LNCAP (cell line): ENCODE results near the gene FKBP14.

Source experiments
- TF ChIP-seq, protein P1 (sequence below): fragments of 450-650 bp; IDR thresholded peaks from 2 replicates; pipeline ENCODE4 v1.5.1; 2017; ENCODE audit warnings: mild to moderate bottlenecking

The FKBP14 gene

DNA sequence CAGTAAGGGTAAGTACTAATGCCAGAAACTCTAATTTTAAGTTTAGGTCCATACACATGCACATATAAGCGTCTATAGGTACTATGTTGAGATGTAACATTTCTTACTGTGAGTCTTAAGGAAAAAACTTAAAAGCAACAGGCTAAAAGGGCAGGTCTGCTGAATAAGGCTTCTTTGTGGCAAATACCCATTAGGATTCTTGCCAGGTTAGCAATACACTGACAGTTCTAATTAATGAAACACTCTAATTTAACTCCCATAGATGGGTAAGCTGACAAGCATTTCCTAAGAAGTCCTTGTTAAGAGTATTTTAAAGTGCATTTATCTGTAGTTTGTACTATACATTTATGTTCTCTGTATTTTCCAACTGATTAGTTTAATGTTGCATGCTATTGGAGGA lies 50.9 kb downstream of the FKBP14 start:
- TF ChIP-seq, protein P1, sequence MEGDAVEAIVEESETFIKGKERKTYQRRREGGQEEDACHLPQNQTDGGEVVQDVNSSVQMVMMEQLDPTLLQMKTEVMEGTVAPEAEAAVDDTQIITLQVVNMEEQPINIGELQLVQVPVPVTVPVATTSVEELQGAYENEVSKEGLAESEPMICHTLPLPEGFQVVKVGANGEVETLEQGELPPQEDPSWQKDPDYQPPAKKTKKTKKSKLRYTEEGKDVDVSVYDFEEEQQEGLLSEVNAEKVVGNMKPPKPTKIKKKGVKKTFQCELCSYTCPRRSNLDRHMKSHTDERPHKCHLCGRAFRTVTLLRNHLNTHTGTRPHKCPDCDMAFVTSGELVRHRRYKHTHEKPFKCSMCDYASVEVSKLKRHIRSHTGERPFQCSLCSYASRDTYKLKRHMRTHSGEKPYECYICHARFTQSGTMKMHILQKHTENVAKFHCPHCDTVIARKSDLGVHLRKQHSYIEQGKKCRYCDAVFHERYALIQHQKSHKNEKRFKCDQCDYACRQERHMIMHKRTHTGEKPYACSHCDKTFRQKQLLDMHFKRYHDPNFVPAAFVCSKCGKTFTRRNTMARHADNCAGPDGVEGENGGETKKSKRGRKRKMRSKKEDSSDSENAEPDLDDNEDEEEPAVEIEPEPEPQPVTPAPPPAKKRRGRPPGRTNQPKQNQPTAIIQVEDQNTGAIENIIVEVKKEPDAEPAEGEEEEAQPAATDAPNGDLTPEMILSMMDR: no peak

DNA sequence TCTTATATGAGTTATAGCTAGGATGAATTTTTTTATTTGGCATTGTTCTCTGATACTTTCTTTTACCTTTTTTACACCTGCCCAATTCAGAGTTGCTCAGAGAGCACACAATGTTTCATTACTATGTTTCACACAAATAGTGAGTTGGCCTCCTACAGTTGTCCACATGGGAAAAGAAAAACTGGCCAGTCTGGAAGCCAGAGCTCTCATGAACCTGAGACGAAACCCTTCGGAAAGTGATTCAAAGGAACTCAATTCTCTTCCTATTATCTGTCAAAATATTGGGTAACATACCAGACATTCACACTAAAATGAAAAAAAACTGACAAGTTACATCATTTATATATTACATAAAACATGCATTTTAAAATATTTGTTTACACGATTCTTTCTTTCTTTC lies 52.2 kb downstream of the FKBP14 start:
- TF ChIP-seq, protein P1: no peak

GRCh38 chr7:29972315-29972669 lies 54.2 kb downstream of the FKBP14 start:
- TF ChIP-seq, protein P1: no peak

- TF ChIP-seq, protein P1: no peak
Observed at GRCh38 chr7:29971566-29972314, 54.8 kb downstream of the FKBP14 start.

GRCh38 chr7:29970158-29970557 lies 56.3 kb downstream of the FKBP14 start:
- TF ChIP-seq, protein P1: no peak

DNA sequence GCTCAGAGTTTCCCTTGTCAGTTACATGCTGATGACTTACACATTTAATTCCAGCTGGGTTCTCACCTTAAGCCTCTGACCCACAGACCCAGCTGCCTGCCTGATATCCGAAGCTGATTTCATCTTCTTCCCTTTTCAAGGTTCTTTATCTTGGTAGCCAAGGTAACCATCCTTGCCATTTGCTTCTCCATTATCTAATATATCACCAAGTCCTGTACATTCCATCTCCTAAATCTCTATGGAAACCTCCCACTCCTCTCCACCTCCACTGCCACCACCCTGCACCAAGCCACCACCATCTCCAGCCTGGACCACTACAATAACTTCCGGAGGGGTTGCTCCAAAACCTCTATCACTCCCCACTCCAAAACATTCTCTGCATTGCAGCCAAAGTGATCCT lies 56.8 kb downstream of the FKBP14 start:
- TF ChIP-seq, protein P1: no peak

DNA sequence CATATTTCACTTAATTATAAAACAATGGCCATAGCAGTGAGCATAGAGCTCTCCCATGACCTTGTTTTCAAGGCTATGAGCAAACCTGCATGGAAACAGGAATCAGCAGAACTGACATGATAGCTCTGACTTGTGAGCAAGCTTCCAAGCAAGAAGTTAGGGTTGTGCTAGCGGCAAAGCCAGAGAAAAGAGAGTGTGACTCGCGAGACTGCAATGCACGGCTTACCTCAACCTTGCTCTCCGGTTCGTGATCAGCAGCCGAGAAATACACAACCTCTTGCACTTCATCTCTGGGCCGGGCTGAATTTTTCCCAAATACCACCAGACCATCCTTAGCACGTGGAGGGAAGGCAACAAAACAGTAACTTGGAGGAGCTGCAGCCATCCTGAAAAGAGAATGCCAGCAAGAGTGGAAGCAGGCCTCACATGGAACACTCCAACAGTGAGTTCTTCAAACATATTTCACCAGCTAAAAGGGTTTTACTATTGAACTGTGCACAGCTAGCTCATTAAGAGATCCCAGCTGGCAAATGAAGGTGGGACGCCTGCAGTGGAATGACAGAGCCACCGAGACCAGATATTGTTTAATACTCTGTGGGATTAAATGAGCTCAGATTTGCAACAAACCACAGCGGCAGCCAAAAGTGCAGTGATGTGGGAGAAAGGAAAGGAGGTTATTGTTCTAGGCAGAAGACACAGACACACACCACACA lies 57.7 kb downstream of the FKBP14 start:
- TF ChIP-seq, protein P1: no peak
